Mesenteric fat pad (tissue), 1 donor: ENCODE results near the gene SYT1. TPM values are rescaled to one million over a fixed set of nuclear protein-coding genes. Genes with fewer than 3 reads are reported as not detected.
"Not testable (repeated sequence)": the region's sequence is repeated elsewhere in the genome, so short reads cannot be mapped to it uniquely, and the experiment has no call there.

Source experiments
- DNase-seq: peaks from one replicate; pipeline ENCODE4 v3.0.0-alpha.2; 2020; ENCODE audit warnings: low spot score
- total RNA-seq: library from RNA; stranded (reverse); fragmentation: NEBNext Ultra II Directional; extraction: Animal tissue kit (Norgen Biotek cat#: 25700); gene quantifications from one replicate; pipeline ENCODE4 v1.2.1, GENCODE V29; 2021
- donor health status: DM: yes; HTN: yes; CAD: no.

The SYT1 gene
- total RNA-seq, 1 donor from 2014 or later: 0.87 TPM

DNA sequence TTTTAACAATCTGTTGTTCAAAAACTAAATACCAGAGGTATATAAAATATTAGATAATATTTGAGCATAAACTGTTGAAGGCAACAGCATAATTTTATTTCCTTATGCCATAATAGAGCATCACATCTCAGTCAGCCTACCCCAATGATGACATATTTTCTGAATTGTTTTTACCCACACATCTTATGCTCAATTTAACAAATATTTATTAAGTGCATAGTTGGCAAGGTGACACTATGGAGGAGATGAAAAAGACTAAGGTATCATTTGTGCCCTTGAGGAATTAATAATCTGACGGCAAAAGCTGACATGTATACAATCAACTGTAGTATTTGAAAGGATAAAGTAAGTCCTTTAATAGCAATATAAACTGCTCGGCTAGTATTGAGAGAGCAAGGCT lies 102.4 kb downstream of the SYT1 start:
- no peak for DNase-seq

DNA sequence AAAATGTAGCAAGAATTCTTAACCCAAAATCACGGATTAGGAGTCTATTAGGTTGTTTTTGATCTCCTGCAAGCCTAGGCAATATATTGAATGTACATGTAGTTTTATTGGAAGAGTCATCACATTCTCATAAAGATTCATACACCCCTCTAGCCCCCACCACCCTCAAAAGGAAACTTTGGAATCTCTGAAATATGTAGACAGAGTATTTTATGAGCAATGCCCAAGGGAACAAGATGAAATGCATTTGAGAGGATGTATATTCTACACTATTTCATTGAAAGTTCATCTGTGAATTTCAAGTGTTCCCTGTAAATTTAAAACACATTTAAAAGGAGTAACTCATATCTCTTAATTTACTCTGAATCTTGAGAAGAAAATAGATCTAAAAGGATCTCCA lies 103.7 kb downstream of the SYT1 start:
- DNase-seq: no peak

DNA sequence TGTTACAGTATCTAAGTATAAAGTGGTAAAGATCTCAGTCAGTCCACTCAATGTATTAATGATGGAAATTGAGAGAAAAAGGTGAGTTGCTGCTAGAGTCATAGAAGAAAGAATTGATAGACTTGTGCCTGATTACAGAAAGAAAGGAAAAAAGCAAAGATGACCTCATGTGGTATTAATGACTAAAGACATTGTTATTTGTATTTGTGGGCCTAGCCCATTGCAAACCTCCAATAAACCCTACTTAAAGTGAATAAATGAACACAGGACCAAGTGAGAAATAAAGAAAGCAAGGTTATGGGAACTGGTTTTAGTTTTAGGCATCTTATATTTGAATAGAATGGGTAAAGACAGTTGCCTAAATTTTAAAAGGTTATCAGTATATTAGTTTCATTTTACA lies 105.5 kb downstream of the SYT1 start:
- DNase-seq: no peak

GRCh38 chr12:78977304-78977867 lies 112.8 kb downstream of the SYT1 start:
- no peak for DNase-seq

DNA sequence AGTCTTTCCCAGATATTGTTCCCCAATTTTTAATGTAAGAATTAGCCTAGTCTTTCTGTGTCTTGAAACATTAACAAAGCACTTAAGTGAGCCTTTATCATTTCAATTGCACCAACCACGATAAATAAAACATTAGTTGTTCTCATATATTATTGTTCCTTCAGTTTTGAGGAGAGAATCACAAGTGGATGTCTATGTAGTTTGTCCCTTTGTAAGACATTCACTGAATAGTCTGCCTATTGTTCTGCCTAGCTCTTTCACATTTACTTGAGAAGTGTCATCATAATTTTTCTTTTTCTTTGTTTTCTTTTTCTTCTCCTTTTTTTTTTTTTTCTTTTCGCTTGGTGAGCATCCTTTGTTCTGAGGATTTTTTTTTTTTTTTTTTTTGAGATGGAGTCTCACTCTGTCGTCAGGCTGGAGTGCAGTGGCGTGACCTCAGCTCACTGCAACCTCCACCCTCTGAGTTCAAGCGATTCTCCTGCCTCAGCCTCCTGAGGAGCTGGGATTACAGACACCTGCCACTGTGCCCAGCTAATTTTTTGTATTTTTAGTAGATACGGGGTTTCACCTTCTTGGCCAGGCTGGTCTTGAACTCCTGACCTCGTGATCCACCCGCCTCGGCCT lies 129.7 kb downstream of the SYT1 start:
- DNase-seq: no peak

GRCh38 chr12:79000501-79000900 lies 135.9 kb downstream of the SYT1 start:
- no peak for DNase-seq

DNA sequence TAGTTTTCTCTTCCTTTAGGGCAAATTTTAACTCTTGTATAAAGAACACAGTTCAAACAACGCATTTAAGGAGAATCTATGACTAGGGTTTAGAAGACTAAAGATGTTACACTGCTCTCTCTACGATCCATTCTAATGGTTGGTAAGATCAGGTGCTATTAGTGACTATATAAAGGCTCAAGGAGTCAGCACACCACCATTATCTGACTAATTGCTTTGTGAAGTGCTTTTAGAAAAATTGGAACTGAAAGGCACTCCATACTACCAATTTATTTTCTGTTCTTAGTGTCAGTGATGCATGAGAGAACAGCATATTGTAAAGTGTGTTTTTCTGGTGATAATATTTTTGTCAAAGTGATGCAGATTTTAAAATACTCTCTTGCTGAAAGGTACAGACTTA lies 136.8 kb downstream of the SYT1 start:
- no peak for DNase-seq

DNA sequence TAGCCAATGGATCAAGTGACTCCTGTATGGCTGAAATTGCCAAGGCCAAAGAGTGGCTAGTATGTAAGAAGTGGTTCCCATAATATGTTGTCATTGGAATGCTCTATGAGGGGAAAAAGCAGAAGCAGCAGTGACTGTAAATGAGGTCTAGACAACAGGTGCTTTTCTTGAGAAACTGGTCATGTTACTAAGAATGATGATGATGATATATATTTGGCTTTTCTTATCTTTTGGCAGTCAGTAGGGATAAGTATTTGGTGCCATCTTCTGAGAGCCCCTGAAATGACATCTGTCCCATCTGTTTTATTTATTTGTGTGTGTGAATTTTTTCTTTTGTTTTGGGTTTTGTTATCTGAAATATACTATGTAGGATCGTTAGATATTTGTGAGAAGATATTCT lies 141.7 kb downstream of the SYT1 start:
- no peak for DNase-seq

DNA sequence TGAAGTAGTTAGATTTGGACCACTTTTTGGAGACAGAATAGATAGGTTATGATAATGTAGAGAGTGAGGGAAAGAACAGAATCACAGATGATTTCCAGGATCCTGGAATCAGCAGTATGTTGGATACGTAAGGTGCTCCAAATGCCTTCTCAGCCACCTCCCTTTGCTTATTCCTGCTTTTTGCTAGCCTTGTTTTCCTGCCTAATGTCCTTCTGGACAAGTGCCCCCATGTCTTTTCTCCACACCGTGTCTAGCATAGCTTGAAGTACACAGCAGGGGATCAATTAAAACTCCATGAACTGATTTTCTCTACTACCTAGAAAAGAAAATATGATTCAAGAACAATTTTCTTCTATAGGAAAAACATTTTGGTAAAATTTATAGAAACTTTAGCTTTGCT lies 144.0 kb downstream of the SYT1 start:
- no peak for DNase-seq

DNA sequence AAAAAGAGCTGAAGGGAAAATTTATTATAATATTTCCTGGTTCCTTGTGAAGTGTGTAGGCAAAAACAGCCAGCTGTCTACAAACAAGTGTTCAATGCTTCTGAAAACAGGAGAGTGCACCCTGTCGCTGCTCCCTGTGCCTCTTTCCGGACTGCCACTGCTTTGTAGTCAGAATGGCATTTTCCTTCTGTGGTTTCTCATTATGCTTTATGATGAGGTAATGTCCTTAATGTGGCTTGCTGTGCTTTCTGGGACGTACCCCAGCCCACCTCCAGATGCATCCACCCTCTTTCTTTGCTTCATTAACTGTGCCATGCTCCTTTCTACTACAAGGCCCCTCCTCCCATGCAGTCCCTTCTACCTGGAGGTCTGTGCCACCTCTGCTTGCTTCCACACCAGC lies 148.1 kb downstream of the SYT1 start:
- no peak for DNase-seq

DNA sequence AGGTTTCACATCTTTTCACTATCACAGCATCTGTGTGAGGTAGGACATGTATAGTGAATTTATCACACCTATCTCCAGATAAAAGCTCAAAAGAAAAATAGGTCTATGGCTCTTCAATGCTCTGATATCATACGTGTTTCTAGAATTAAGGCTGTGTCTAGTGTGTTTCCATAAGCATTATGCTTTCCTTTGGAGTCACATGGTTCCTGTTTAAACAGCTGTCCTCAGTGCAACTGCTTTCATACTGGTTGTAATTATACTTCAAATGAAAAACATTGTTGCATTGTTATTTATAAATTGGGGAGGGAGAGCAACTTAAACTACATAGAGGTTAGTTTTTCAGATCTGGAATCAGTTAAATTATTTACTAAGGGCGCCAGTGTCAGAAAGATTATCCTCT lies 151.6 kb downstream of the SYT1 start:
- no peak for DNase-seq

GRCh38 chr12:79019672-79020071 lies 155.1 kb downstream of the SYT1 start:
- DNase-seq: no peak

- DNase-seq: no peak
Measured at GRCh38 chr12:79020106-79020505, 155.5 kb downstream of the SYT1 start.

DNA sequence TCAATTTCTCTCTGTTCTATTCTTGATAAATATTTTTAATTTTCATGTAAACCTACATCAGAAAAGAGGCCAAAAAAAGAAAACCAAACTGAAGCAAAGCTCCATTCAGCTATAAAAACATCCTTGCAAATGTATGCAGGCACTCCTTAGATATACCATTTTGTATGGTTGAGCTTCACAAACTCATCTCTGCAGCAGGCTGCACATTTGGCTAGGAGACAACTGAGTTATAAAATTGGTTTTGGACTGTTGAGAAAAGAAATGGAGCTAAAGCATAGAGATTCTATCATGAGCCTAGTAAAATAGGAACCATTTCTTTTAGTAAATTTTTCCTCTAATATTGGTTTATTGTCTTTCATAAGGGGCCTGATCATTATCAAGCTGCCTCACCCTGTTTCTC lies 156.4 kb downstream of the SYT1 start:
- no peak for DNase-seq

GRCh38 chr12:79023261-79023660 lies 158.7 kb downstream of the SYT1 start:
- no peak for DNase-seq

- DNase-seq: no peak
Measured at GRCh38 chr12:79023784-79024183, 159.2 kb downstream of the SYT1 start.

- no peak for DNase-seq
Measured at GRCh38 chr12:79033788-79034187, 169.2 kb downstream of the SYT1 start.

- not testable (repeated sequence) for DNase-seq
Measured at GRCh38 chr12:79044748-79045147, 180.2 kb downstream of the SYT1 start.

- not testable (repeated sequence) for DNase-seq
Measured at GRCh38 chr12:79045149-79045703, 180.7 kb downstream of the SYT1 start.

DNA sequence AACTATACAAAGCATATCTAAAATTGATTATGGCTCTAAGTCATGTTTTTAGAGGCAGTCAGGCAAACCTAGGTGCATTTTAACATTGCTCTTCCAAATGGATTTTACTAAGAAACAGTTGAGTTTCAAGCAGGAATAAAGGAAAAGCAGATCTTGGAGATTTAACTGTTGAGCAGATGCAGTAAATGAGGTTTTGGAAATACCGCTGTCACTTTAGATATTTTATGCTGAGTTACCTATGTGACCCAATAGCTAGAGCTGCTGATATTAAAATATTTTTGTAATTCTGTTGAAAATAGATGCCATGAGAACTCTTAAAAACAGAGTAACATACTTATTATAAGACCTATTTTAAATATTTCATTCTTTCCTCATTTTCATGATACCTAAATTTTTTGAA lies 181.4 kb downstream of the SYT1 start:
- no peak for DNase-seq

DNA sequence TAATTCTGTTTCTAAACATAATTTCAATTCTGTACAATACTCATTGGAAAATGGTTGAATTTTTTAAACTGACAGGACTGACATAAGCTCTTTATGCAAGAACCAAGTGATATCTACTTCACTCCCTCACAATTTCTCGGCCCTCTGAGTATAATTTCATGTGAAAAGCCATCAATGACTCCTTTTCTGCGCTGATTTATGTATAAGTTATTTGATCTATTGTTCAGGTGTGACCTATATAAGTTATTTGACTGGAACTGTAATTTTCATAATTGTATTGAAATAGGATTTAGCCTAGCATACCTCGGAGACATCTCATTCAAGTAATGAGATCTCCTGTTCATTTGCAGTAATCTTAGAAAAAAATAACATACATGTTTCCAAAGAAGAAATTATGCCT lies 184.4 kb downstream of the SYT1 start:
- DNase-seq: no peak

- no peak for DNase-seq
Measured at GRCh38 chr12:79053394-79053793, 188.8 kb downstream of the SYT1 start.
